Inflammatory macrophage treated with lipopolysaccharide for 1 hour (primary cell): ENCODE data around the gene GSTM4.

ENCODE experiments used
- DNase-seq, 2 donors: peaks; one replicate each; pipeline ENCODE4 v3.0.0-alpha.2; 2020 to 2022

The GSTM4 gene

GRCh38 chr1:109655615-109656519 lies at the start of gene GSTM4:
TSS of gene GSTM4 (plus strand) at chr1:109656099. CDS start at chr1:109656390, 291 bp downstream.
- DNase-seq: peak; percentile 74 to 79

GRCh38 chr1:109609881-109610280 lies 46.0 kb upstream of the GSTM4 start:
- no peak for DNase-seq

- no peak for DNase-seq
Observed at GRCh38 chr1:109610609-109611307, 45.1 kb upstream of the GSTM4 start.

- no peak for DNase-seq
Observed at GRCh38 chr1:109611308-109611990, 44.5 kb upstream of the GSTM4 start.

GRCh38 chr1:109613361-109614147 lies 42.3 kb upstream of the GSTM4 start:
- no peak for DNase-seq

- DNase-seq: peak; percentile 87 to 97
Observed at GRCh38 chr1:109615879-109616278, 40.0 kb upstream of the GSTM4 start.

- DNase-seq: peak; percentile 79 to 98
Observed at GRCh38 chr1:109616391-109616790, 39.5 kb upstream of the GSTM4 start.

GRCh38 chr1:109617291-109617801 lies 38.6 kb upstream of the GSTM4 start:
- DNase-seq: peak; percentile 90 to 95

- DNase-seq: peak; percentile 61 to 87
Observed at GRCh38 chr1:109618661-109619575, 37.0 kb upstream of the GSTM4 start.

GRCh38 chr1:109619576-109620400 lies 36.1 kb upstream of the GSTM4 start, which contains the start of the genes AMPD2 and GNAT2:
TSS of gene AMPD2 (plus strand) at chr1:109619837. CDS start at chr1:109621176, 1,339 bp downstream.
TSS of gene GNAT2 (minus strand) at chr1:109619616. CDS start at chr1:109612870, 6,746 bp downstream.
- peak; percentile 91 to 96 for DNase-seq

- peak; percentile 30 to 55 for DNase-seq
Observed at GRCh38 chr1:109620401-109620791, 35.5 kb upstream of the GSTM4 start.

GRCh38 chr1:109620841-109621286 lies 35.0 kb upstream of the GSTM4 start:
- peak; percentile 89 to 92 for DNase-seq

GRCh38 chr1:109621379-109622136 lies 34.3 kb upstream of the GSTM4 start:
- DNase-seq: no peak

- DNase-seq: no peak
Observed at GRCh38 chr1:109622137-109622892, 33.6 kb upstream of the GSTM4 start.

GRCh38 chr1:109622895-109623294 lies 33.0 kb upstream of the GSTM4 start:
- no peak for DNase-seq

GRCh38 chr1:109623601-109624161 lies 32.2 kb upstream of the GSTM4 start:
- DNase-seq: no peak

GRCh38 chr1:109624201-109625010 lies 31.5 kb upstream of the GSTM4 start:
- no peak for DNase-seq
